Measurements from ENCODE around the gene SMOC1.

DNA sequence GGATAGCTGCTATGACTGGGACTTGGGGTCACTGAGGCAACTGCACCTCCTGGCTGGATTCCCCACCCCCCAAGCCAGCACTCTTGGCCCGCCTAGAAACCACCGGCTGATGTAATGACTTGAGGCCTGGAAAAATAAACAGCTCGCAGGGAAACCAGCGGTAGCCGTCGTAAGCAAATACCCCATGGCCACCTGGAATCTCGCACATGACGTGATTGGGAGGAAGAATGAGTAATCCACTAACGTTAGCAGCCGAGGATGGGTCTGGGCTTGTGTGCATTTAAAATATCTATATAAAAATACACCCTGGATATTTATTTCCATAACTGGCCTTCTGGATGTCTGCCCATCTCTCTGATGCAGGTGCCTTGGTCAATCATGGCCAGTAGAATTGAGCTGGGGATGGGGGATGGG, 120.1 kb downstream of the SMOC1 start:
- TF ChIP-seq CTCF (IDR thresholded peaks at IDR 0.05) (no peak), POLR2A (IDR thresholded peaks at IDR 0.05) (no peak)
